ENCODE results near the gene CATSPER1.

Gene CATSPER1

DNA sequence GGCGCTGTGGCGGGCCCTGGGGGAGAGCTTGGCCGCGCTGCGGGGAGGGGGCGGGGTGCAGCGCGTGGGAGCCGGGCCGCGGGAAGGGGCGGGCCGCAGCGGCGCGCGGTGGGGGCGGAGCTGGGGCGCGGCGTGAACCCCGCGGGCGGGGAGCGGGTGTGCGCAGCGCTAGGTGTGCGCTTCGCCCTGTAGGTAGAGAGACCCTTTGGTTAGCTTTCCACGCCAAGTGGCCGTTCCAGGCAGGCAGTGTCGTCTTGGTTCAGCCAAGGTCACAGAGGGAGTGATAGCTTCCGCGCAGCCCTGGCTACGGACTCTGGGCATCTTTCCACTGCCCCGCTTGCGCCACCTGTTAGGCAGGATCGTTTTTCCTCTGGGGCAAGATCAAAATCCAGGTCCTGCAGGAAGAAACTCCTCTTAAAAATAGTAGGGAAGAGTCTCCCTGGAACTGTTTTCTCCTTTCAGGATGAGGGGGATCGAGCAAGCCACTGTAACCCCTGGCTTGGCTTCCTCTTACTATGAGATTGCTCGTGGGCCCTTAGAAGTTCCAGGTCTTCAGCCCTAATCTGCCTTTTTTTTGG lies 23.5 kb downstream of the CATSPER1 start:
- DNase-seq (ENCODE audit: low read depth): no peak

GRCh38 chr11:66001942-66002647 lies 24.2 kb downstream of the CATSPER1 start, which contains the start of the genes BANF1 and EIF1AD:
BANF1 (plus strand) TSS chr11:66002503; CDS start chr11:66003251, 748 bp downstream.
EIF1AD (minus strand) TSS chr11:66002157; CDS start chr11:66000389, 1,768 bp downstream.
- peak; percentile 99 for DNase-seq (ENCODE audit: low read depth)

DNA sequence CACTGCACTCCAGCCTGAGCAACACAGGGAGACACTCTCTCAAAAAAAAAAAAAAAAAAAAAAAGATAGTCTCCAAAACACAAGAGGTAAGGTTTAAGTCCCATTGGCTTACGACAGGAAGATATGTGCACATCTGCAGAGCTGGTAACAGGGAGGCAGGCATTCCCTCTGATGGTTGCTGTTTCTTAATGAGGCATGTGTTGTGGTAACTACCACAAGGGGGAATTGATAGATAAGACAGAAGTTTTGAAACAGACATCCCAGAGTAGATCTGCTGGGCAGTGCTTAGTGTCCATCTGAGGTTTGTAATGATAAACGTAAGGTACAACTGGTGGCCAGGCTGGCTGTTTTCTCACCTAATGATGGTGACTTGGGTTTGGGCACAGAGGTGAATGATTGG lies 29.0 kb downstream of the CATSPER1 start:
- no peak for DNase-seq (ENCODE audit: low read depth)

DNA sequence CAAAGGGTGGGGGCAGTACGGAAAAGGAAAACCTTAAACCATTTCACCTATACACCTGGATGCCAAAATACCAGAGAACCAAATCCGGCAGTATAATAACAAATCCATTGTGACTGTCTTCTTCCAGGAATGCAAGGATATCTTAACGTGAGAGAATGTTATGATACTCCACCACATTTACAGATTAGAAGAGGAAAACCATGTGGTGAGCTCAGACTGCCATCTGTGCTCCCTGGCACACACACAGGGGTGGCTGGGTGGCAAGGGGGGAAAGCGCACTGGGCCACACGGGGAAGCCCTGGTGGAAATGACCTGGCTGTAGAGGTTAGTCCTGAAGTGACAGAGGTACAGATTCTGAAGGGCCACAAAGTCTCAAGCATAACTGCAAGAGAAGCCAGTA lies 34.2 kb downstream of the CATSPER1 start:
- no peak for DNase-seq (ENCODE audit: low read depth)

GRCh38 chr11:65988791-65989592 lies 37.3 kb downstream of the CATSPER1 start:
- peak; percentile 98 for DNase-seq (ENCODE audit: low read depth)

- no peak for DNase-seq (ENCODE audit: low read depth)
These were observed 38.9 kb downstream of the CATSPER1 start for GRCh38 chr11:65987336-65987735.

GRCh38 chr11:65983589-65983987 lies 42.7 kb downstream of the CATSPER1 start:
- no peak for DNase-seq (ENCODE audit: low read depth)

DNA sequence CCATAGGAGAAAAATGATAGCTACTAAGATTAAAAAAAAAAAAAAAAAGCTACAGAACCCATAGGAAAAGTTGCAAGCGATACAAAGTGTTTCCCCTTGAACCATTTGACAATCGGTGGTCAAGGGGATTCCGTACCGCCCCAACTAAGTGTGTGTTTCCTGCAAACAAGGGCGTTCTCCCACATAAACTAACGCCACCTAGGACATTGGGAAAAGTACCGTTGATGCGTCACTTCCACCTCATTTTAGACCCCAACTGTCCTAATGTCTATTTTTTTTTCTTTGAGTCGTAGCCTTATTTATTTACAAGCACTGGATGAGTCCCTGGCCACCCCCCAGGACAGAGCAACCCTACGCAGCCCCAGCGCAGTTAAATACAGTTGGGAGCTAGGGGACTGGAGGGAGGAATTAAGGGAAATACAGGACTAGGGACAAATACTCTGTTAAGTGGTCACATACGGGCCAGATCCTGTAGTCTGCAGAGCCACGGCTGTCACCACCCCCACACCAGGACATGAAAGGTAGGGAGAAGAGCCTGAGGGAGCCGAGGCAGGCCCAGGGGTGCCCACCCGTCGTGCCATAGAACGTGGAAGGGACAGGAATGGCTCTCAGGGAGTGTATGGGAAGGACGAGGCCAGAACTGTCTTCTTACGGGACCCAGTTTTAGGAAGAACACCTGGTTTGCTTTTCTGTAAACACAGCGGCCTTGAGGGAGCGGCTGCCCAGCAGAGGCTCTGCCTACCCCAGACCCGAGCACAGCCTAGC lies 43.3 kb downstream of the CATSPER1 start:
- DNase-seq (ENCODE audit: low read depth): no peak

- no peak for DNase-seq (ENCODE audit: low read depth)
These were observed 44.1 kb downstream of the CATSPER1 start for GRCh38 chr11:65981972-65982823.

- DNase-seq (ENCODE audit: low read depth): no peak
These were observed 45.1 kb downstream of the CATSPER1 start for GRCh38 chr11:65981101-65981740.

GRCh38 chr11:65979261-65979759 lies 47.0 kb downstream of the CATSPER1 start:
- no peak for DNase-seq (ENCODE audit: low read depth)

GRCh38 chr11:65978391-65979238 lies 47.7 kb downstream of the CATSPER1 start:
- no peak for DNase-seq (ENCODE audit: low read depth)

- DNase-seq (ENCODE audit: low read depth): no peak
These were observed 48.5 kb downstream of the CATSPER1 start for GRCh38 chr11:65977621-65978390.

GRCh38 chr11:65976216-65977176 lies 49.8 kb downstream of the CATSPER1 start:
- DNase-seq (ENCODE audit: low read depth): no peak

DNA sequence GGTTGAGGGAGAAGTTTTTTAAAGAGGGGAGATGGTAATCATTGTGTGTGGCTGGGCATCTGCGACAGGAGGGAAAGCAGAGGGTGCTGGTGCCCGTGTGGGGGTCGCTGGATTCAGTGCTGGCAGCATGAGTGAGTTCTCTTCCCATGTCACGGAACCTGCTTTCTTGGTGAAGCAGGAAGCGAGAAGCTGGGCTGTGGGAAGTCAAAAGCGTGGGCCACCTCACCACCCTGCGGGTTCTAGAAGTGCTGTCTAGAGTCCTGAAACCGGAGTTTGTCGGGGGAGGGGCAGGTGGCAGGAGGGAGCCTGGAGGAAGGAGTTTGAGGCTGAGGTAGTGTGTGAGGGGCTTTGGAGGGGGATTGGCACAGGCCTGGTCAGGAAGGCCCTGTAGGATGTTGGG lies 50.5 kb downstream of the CATSPER1 start:
- no peak for DNase-seq (ENCODE audit: low read depth)

GRCh38 chr11:65973439-65974110 lies 52.7 kb downstream of the CATSPER1 start:
- no peak for DNase-seq (ENCODE audit: low read depth)

DNA sequence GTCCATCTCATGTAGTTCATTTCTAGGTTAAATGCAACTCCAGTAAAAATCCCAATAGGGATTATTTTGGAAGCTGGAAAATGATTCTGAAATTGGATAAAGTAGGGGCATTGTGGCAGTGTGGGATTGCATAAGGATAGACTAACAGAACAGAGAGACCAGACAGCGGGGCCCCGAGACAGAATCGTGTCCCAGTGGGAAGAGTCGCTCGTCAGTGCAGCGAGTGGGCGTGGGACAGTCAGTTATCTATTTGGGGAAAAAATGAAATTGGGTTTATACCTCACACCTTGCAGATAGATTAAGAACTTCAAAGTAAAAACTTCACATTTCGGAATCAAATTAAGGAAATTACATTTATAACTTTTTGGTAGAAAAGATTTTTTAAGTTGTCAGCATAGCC lies 54.2 kb downstream of the CATSPER1 start:
- no peak for DNase-seq (ENCODE audit: low read depth)

Data from HS-27A (cell line).